Endothelial cell of umbilical vein (primary cell): ENCODE measurements around the gene IGF2R.

Experiments
- EZH2 ChIP-seq: IDR thresholded peaks from 2 replicates; pipeline ENCODE4 v1.6.1; 2012; ENCODE audit warnings: borderline replicate concordance, low read depth, mild to moderate bottlenecking, moderate library complexity, low read length, inconsistent platforms; ENCODE audit not compliant: severe bottlenecking
- POLR2A ChIP-seq: IDR thresholded peaks from 2 replicates; pipeline ENCODE4 v1.6.1; 2012; ENCODE audit warnings: low read depth, mild to moderate bottlenecking, control low read depth, low read length
- TF ChIP-seq, protein P1 (sequence below), 2 donors: IDR thresholded peaks; 1 replicate in 1 of 2; 2 replicates in 1 of 2; pipeline ENCODE4 v1.5.1; 2011; ENCODE audit warnings: low read length in 2 of 2, mild to moderate bottlenecking in 2 of 2, moderate library complexity in 2 of 2, control low read depth in 1 of 2, inconsistent platforms in 1 of 2, low read depth in 1 of 2; ENCODE audit not compliant: insufficient read depth in 1 of 2; ENCODE audit errors: extremely low read depth in 1 of 2

DNA sequence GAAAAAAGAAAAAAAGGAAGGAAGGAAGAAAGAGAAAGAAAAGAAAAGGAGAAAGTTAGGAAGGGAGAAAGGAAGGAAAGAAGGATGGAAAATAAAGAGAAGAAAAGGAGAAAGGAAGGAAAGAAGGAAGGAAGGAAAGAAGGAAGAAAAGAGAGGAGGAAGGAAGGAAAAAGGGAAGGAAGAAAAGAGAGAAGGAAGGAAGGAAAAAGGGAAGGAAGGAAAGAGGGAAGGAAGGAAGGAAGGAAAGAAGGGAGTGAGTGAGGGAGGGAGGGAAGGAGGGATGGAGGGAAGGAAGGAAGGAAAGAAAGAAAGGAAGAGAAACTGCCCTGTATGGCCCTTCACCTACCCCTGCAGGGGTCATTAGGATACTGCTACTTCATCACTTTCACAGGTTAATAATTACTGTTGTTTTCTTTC is 12.9 kb upstream of the IGF2R start:
- TF ChIP-seq, protein P1, sequence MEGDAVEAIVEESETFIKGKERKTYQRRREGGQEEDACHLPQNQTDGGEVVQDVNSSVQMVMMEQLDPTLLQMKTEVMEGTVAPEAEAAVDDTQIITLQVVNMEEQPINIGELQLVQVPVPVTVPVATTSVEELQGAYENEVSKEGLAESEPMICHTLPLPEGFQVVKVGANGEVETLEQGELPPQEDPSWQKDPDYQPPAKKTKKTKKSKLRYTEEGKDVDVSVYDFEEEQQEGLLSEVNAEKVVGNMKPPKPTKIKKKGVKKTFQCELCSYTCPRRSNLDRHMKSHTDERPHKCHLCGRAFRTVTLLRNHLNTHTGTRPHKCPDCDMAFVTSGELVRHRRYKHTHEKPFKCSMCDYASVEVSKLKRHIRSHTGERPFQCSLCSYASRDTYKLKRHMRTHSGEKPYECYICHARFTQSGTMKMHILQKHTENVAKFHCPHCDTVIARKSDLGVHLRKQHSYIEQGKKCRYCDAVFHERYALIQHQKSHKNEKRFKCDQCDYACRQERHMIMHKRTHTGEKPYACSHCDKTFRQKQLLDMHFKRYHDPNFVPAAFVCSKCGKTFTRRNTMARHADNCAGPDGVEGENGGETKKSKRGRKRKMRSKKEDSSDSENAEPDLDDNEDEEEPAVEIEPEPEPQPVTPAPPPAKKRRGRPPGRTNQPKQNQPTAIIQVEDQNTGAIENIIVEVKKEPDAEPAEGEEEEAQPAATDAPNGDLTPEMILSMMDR (IDR thresholded peaks at IDR 0.05; ENCODE audit: extremely low read depth in 1 of 2, insufficient read depth in 1 of 2, low read depth in 1 of 2, low read length in 2 of 2): no peak
- no peak for TF ChIP-seq POLR2A
- TF ChIP-seq EZH2: no peak
